NCI-H345 treated with DMSO at 0.1 percent for 48 hours (cell line): ENCODE results near the gene COL20A1.
"Not testable (repeated sequence)": the region's sequence is repeated elsewhere in the genome, so short reads cannot be mapped to it uniquely, and the experiment has no call there.

Experiments used
- DNase-seq: peaks from one replicate; lab custom pipeline; 2025; ENCODE audit not compliant: unreplicated experiment; lab: John Stamatoyannopoulos, UW

COL20A1 gene

DNA sequence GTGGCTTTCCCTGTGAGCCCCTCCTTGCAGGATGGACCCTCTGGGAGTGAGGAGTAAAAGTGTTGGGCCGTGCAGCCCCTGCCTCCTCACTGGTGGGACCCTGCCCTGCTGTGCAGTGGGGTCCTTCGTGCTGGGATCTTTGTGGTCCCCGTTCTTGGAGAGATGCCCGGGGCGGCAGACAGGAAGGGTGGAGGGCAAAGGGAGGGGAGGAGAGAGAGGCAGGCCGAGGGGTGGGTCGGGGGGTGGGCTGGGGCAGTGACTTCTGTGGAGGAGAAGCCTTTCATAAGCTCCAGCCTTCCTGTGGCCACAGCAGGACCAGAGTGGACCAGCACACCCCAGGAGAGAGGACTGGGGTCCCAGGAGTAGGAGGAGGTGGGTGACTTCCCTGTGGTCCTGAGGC lies at the start of gene COL20A1:
COL20A1 (plus strand) TSS at position 283 of the 400 bp plus-strand sequence. CDS start 1,922 bp downstream, outside the sequence.
- no peak for DNase-seq

DNA sequence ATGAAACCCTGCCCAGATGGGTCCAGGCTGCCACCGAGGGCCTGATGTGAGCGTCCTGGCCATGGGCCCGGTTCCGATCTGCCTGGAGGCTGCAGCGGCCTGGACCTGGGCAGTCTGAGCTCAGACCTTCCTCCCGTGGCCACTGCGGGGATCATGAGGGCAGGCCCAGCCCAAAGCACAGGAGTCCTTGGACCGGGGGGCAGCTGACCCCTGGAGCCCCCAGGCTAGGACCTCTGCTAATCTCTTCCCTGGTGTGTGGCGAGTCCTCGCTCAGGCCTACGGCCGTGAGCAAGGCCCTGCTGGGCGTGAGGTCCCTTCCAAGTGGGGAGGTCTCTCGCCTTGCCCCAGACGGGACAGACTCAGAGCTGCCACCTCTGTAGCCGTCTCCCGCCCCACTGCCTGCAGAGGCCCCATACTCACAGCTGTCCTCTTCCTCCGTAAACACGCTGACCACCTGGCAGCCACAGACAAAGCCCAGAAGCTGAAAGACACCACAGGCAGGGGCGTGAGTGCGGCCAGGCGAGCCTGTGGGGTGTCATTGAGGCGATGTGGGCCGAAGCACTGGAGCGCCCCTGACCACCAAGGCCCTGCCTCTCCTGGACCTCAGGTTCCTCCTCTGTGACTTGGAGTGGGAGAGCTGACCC lies 49.3 kb upstream of the COL20A1 start:
- DNase-seq, result no peak

GRCh38 chr20:63244468-63244867 lies 48.5 kb upstream of the COL20A1 start:
- DNase-seq, result no peak

DNA sequence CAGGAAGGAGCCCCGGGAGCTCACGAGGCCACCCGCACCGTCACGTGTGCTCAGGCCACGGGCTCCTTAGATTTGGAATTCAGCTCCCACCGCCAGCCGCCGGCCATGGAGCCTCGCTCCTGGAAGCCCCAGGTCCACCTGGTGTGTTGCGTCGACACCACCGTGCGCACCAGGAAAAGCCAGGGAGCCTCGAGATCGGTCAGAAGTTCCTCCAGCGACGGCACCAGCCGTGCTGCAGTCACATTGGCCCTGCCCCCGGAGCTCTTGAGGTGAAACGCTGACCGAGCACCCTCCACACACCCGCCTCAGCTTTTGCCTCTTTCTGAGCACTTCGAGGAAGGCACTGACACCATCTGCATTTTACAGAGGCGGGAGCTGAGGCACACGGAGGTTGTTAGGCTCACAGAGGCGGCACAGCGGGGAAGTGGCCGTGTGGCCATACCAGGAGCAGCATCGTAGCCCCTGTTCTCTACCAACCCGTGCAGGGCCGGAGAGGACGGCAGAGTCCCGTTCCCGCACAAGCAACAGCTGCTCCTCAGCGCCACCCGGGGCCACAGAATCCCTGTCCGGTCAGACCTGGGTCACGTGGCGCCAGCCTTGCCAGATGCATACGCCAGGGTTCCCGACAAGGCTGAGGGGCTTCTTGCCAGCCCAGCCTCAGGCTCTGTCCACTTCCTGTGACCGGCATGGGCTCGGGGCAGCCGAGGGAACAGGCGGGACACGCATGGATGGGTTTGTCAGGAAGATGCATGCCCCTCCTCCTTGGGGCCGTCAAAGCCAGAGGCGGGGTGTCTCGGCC lies 46.3 kb upstream of the COL20A1 start:
- no peak for DNase-seq

DNA sequence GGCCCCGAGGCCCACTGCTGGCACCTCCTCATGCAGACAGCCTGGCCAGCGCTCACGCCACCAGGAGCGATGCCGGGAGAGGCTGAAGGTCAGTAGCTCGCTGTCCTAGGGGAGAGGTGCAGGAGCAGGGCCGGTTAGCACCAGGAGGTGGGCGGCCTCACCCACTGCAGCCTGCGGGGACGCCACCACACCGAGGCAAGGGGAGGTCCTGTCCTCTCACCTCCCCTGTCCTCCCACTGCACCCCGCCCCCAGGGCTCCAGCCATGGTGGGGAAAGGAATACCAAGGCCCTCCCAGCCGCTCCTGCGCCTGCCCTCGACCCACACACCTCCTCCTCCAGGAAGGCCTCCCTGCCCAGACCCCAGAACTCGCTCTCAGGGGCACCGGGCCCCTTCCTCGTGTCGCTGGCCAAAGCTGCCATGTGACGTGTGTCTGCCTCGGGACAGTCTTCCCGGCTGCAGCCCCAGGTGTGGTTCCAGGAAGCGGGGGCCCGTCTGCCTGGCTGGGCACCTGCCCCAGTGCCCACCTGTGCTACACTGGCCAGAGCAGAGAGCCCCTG lies 45.2 kb upstream of the COL20A1 start:
- DNase-seq, result no peak

DNA sequence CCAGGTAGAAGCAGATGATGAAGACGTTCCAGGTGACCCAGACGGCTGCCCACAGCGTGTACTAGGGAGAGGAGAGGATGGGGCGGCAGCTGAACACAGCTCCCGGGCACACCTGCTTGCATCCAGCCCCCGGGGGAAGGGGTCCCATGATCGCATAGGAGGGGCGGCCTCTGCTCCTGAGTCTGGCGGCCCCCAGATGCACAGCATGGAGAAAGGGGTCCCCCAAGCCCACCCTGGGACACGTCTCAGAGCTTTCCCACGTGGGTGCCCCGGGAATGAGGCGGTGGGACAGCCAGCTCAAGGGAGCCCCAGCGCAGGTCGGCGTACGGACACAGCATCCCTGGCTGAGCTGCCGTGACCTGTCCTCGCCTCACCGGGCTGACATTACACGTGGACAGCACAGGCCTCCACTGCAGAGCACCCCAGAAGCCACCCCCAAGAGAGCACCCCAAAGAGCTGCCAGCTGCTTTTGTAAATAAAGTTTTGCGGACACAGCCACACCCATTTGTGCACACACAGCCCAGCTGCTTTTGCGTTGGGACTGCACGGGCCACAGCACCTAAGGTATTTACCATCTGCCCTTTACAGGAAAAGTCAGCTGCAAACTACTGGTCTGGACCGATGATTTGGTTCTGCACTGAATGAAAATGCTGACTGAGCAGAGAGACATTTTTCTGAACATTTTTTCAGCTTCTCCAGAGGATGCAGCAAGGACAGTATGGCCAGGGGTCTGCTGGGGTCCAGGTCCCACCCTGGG lies 44.0 kb upstream of the COL20A1 start:
- DNase-seq, result no peak

DNA sequence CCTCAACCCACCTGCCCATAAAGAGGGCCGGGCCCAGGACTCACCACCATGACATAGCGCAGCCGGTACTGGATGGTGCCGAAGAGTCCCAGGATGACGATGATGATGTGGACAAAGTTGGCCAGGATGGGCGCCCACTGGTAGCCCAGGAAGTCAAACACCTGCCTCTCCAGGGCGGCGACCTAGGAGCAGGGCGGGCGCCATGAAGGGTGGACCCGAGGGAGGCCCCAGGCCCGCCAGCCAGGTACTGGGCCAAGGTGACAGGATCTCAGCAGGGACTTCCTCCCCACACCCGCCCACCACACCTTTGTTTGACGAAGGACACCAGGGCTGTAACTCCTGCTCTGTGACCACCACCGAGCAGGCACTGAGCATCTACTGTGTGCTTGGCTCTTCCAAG lies 43.1 kb upstream of the COL20A1 start:
- DNase-seq, result no peak

DNA sequence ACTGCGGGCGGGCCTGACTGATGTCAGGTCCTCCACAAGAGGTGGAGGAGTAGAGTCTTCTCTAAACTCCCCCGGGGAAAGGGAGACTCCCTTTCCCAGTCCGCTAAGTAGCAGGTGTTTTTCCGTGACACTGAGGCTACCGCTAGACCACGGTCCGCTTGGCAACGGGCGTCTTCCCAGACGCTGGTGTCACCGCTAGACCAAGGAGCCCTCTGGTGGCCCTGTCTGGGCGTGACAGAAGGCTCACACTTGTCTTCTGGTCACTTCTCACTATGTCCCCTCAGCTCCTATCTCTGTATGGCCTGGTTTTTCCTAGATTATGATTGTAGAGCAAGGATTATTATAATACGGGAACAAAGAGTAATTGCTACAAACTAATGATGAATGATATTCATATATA lies 41.6 kb upstream of the COL20A1 start:
- DNase-seq, result not testable (repeated sequence)

GRCh38 chr20:63252284-63252711 lies 40.7 kb upstream of the COL20A1 start:
- DNase-seq, result no peak

GRCh38 chr20:63253065-63253437 lies 39.9 kb upstream of the COL20A1 start:
- no peak for DNase-seq

DNA sequence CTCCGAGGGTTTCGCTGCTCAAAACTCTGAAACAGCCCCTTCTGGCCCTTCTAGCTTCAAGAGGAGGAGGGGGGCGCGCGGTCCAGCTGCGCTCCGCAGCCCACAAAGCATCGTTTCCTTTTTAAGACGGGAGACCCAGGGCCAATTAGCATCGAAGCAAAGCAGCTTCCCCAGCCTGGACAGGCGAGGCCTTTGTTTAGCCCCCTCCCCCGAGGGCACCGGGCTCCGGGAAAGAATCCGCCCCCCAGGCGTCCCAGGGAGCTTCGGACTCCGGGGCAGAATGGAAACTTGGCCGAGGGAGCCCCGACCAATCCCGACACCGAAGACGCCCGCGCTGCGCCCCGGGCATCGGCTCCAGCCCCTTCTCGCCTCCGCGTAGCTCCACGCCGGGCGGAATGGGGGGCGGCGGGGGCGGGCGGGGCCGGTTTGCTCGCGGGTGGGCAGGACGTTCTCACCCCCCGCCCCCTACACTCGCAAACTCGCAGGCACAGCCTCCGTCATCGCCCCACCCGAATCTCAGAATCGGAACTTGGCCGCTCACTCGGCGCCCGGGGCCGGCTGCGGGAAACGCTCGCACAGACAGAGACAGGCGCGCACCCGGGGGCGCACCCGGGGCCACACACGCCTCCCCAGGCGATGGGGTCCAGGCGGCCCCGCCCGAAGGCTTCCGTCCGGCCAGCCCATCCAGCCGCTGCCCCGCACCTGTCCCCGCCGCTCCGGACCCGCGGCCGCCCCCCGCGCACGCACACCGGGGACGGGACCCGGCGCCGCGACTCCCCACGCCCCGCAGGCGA lies 39.4 kb upstream of the COL20A1 start:
- DNase-seq, result no peak

- no peak for DNase-seq
Measured at GRCh38 chr20:63254232-63254605, 38.8 kb upstream of the COL20A1 start, which contains the start of gene NKAIN4. NKAIN4 (minus strand) TSS chr20:63254463; CDS start chr20:63254450, 13 bp downstream.

GRCh38 chr20:63254606-63255384 lies 38.2 kb upstream of the COL20A1 start:
- no peak for DNase-seq

DNA sequence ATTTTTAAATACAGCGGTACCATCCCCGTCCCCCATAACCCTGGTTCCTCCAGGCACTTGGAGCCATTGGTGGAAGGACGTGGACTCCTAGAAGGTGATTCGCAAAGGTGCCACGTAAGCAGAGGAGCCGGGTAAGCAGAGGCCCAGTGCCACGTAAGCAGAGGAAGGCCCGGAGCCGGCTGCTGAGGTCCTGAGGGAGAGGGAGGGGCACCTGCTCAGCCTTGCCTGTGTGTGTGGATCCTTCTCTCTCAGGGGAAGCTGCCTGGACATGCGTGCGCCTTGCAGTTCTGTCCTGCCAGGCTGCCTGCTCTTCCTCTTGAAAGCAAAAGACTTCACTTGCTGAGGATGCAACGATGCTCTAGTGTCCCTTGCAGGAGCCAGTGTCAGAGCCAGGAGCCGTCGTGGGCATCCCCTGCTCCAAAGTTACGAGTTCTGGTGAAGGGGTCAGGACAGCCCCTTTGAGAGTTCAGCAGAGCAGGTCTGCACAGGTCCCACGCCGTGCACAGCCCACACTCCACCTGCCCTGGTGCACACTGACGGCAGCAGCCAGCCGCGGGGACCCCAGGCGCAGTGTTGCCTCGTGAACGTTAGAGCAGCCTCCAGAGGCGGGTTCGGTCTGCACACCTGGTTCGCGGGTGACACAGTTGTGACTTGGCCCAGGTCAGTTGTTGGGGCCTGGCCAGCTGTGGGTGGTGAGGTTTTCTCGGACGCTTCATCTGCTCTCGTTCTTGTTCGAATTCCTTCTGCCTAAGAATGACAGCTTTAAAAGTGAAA lies 36.9 kb upstream of the COL20A1 start:
- no peak for DNase-seq

- no peak for DNase-seq
Measured at GRCh38 chr20:63256954-63257353, 36.0 kb upstream of the COL20A1 start.

- no peak for DNase-seq
Measured at GRCh38 chr20:63257629-63258028, 35.4 kb upstream of the COL20A1 start.

DNA sequence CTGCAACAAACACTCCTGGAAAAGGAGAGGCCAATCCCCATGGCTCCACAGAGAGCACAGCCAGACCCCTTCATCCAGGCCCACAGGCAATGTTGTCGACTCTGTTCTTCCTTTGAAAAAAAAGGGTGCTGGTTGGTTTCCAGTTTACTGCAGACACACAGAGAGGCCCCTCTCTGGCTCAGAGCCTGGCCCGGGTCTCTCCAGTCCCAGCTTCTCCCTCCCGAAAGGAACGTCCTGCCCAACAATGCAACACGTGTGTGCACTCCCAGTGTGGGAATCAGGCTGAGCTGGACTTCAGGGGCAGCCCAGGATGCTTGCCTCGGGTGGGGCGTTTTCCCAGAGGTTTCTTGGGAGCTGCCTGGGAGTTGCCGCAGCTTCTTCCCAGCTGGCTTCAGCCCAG lies 34.2 kb upstream of the COL20A1 start:
- DNase-seq, result no peak

GRCh38 chr20:63259734-63260460 lies 33.1 kb upstream of the COL20A1 start:
- DNase-seq, result no peak
